ENCODE measurements around the gene PRRG2. TPM values are rescaled to one million over a fixed set of nuclear protein-coding genes. Genes with fewer than 3 reads are reported as not detected.

The PRRG2 gene
- total RNA-seq, 1 donor from 2014 or later: 7.5 TPM

- no peak for DNase-seq
Measured at GRCh38 chr19:49557641-49558325, 23.3 kb upstream of the PRRG2 start.

DNA sequence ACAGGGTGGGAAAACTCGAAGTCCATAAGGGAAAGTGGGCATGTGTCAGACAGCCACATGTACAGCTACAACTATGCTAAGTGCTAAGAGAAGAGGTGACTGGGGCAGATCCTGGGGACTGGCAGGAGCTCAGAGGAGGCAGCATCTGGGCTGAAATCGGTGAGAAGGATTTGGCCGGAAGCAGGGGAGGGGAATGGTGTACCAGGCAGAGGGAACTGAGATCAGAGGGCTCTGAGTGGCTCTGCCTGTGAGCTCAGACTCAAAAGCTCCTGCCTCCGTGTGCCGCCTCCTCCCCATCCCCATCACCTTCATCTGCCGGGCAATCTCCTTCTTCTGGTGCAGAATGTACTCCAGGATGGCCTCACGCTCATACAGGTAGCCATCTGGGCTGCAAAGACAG is 22.5 kb upstream of the PRRG2 start:
- no peak for DNase-seq

- no peak for DNase-seq
Measured at GRCh38 chr19:49559443-49559842, 21.7 kb upstream of the PRRG2 start.

DNA sequence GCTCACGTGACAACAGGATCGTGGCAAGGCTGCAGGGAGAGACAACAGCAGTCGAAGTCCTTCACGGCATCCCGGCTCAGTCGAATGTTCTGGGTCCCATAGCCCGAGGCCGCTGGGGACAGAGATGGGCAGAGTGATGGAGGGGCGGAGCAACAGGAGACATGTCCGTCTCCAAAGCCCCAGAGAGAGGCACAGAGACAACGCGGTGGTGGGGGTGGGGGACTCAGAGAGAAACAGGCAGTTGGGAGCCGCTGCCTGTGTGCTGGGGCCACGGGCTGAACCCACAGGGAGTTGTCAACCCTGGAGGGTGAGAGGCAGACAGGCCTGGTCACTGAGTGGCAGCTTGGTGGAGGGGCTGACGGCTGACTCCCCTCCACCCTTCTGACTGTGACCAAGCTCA is 21.2 kb upstream of the PRRG2 start:
- no peak for DNase-seq

DNA sequence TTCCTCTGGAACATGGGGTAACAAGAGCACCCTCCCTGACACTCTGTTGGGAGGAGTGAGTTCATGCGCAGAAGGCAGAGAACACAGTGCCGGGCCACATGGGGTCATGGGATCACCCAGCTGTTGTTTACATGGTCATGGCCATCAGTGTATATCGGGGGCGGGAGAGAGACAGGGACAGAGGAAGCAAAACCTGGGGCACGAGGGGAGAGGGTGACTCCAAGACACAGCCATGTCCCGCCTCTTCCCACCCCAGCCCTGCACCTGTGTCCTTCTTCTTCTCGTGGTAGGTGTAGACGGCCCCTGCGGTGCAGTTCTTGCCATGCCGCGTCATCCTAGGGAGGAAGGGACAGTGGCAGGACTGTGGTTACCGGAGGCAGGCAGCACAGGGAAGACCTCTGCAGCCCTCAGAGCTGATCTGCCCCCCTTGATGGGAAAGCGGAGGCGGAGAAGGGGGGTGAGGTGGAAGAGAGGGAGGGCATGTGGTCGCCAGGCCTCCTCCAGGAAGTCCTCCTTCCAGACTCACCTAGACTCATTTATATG is 20.7 kb upstream of the PRRG2 start:
- no peak for DNase-seq

- no peak for DNase-seq
Measured at GRCh38 chr19:49564616-49565045, 16.5 kb upstream of the PRRG2 start.

- peak; percentile 33 for DNase-seq
Measured at GRCh38 chr19:49565261-49565660, 15.9 kb upstream of the PRRG2 start.

GRCh38 chr19:49566302-49566701 is 14.8 kb upstream of the PRRG2 start:
- DNase-seq: no peak

GRCh38 chr19:49567861-49568441 is 13.2 kb upstream of the PRRG2 start:
- no peak for DNase-seq

GRCh38 chr19:49570138-49570856 is 10.8 kb upstream of the PRRG2 start:
- peak; percentile 94 for DNase-seq

DNA sequence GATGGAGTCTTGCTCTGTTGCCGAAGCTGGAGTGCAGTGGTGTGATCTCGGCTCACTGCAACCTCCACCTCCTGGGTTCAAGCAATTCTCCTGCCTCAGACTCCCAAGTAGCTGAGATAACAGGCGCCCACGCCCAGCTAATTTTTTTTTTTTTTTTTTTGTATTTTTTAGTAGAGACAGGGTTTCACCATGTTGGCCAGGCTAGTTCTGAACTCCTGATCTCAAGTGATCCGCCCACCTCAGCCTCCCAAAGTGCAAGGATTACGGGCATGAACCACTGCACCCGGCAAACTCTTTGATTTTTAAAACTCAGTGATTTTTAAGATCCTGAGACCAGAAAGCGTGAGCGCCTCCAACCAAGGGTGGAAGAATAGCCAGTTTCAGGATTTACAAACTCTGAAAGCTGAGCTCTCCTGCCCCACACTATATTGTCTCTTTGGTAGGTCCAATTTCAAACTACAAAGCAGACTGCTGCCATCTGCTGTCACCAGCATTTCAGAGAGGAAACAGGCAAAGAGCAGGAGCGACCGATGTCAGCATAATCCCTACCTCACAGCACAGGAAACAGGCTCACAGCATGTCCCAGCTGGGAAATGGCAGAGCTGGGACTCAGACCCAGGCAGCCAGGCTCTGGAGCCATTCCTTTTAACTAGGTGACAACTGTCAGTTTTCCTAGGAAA is 10.0 kb upstream of the PRRG2 start:
- peak; percentile 36 for DNase-seq

DNA sequence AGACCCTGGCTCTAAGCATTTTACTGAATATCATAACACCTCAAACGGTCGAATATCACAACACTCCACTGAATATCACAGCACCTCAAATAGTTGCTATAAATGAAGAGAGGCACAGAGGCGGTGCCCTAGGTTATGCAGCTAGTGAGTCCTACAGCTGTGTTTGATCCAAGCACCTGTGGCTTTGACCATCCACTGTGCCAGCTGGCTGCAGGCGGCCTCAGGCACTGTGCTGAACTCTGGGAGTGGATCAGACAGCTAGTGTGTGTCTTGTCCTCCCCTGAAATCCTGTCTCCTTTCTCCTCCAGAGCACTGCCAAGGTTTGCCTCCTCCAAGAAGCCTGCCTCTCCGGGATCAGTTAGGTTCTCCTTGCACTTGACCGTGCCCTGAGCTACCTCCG is 8.1 kb upstream of the PRRG2 start:
- no peak for DNase-seq

- DNase-seq: no peak
Measured at GRCh38 chr19:49573425-49573824, 7.7 kb upstream of the PRRG2 start.

DNA sequence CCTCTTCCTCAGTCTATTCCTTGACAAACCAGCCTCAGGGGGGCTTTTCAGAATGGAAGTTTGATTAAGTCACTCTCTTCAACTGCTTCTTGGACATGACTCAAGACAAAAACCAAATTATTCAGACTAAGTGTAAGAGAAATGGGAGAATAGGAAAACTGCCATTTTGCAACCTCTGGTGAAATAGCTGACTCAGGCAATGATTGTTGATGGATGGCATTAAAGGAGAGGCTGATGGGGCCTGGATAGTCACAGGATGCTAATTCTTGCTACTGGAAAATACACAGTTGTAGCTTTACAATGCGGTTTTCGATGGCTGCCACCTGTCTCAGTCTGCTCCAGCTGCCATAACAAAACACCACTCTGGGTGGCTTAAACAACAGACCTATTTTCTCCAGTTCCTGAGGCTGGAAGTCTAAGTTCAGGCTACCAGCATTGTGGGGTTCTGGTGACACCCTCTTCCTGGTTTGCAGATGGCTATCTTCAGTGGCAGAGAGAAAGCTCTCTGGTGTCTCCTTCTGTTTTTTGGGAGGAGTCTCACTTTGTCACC is 6.8 kb upstream of the PRRG2 start:
- DNase-seq: no peak

- no peak for DNase-seq
Measured at GRCh38 chr19:49579193-49579592, 1.9 kb upstream of the PRRG2 start.

DNA sequence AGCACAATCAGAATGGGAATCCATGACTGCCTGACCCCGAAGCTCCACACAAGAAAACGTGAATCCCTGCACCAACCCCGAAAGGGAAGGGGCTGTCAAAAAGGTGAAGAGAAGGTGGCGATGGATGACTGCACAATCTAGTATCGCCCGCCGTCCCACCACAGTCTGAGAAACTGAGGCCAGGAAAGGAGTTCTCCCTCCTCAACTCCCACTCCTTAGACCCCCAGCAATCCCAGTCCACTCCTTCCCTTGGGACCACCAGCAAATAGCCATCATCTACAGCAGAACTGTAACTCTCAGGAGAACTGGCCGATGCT is 1.2 kb upstream of the PRRG2 start:
- DNase-seq: peak; percentile 38

DNA sequence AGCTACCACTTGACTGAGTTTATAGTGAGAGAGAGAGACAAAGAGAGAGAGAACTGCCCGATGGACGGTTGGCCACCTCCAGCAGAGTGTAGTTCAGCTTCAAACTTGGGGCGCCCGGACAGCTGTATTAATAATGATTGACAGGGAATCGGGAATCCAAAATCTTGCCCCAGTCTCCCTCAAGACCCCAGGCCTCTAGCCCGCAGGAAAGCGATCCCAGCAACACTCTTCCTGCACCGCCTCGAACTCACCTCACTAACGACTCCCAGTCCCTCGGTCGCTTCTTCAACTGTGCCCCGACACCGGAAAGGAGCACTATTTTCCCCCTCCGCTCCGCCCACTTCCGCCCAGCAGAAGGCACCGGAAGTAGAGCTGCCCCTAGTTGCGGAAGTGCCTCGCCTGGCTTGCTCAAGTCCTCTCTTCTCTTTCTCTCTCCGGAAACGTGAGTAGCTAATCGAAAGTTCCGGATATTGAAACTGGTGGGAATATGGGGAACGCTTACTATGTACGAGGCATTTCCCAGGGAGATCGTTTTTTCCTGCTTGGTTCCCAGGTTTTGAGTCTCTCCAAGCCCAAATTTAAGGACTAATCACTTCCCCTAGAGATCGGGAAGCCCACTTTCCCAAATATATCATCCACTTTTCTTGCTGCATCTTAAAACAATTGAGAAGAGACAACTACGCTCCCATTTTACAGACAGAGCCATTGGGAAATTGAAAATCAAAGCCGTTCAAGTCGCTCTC is 681 bp upstream of the PRRG2 start, which contains the start of gene NOSIP:
Gene NOSIP, minus strand, starts transcription at position 293 of the 743 bp plus-strand sequence. CDS start 19,865 bp downstream, outside the sequence.
- peak; percentile 96 for DNase-seq

DNA sequence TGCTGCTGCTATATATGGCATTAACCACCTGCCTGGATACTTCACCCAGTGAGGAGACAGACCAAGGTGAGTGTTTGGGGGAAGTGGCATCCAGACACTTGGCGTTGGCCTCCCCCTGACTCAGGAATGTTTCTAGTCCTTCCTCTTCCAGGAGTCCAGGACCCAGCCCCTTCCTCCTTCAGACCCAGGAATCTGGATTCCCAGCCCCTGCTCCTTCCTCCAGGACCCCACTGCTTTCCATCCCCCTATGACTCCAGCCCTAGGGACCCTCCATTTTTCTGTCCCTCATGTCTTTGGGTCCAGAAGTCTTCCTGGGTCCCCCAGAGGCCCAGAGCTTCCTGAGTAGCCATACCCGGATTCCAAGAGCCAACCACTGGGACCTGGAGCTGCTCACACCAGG is 2.1 kb downstream of the PRRG2 start:
- DNase-seq: no peak

GRCh38 chr19:49585023-49585422 is 3.9 kb downstream of the PRRG2 start:
- no peak for DNase-seq

DNA sequence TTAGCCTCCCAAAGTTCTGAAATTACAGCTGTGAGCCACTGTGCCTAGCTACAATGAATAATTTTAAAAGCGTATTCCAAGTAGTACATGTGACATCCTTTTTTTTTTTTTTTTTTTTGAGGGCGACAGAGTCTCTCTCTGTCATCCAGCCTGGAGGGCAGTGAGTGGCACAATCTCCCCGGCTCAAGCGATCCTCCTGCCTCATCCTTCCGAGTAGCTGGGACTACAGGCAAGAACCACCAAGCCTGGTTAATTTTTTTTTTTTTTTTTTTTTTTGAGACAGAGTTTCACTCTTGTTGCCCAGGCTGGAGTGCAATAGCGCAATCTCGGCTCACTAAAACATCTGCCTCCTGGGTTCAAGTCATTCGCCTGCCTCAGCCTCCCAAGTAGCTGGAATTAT is 6.1 kb downstream of the PRRG2 start:
- DNase-seq: no peak

GRCh38 chr19:49588365-49589122 is 7.4 kb downstream of the PRRG2 start:
- DNase-seq: no peak

Data from dermis blood vessel endothelial cell (primary cell).